ENCODE results near the gene EVL.
"Not testable (repeated sequence)": the region's sequence is repeated elsewhere in the genome, so short reads cannot be mapped to it uniquely, and the experiment has no call there.

Gene EVL

GRCh38 chr14:100176811-100177327 is 111.6 kb downstream of the EVL start:
- DNase-seq: no peak

- no peak for DNase-seq
Observed at GRCh38 chr14:100178691-100179090, 113.5 kb downstream of the EVL start.

GRCh38 chr14:100180671-100181070 is 115.4 kb downstream of the EVL start:
- not testable (repeated sequence) for DNase-seq

- DNase-seq: not testable (repeated sequence)
Observed at GRCh38 chr14:100181876-100182551, 116.8 kb downstream of the EVL start.

GRCh38 chr14:100187247-100187833 is 122.1 kb downstream of the EVL start:
- DNase-seq: no peak

GRCh38 chr14:100188392-100189030 is 123.3 kb downstream of the EVL start:
- no peak for DNase-seq

- DNase-seq: no peak
Observed at GRCh38 chr14:100190126-100190525, 124.9 kb downstream of the EVL start.

- DNase-seq: no peak
Observed at GRCh38 chr14:100191584-100192249, 126.5 kb downstream of the EVL start.

- no peak for DNase-seq
Observed at GRCh38 chr14:100192250-100192671, 127.0 kb downstream of the EVL start.

- peak; percentile 95 for DNase-seq
Observed at GRCh38 chr14:100192672-100193416, 127.6 kb downstream of the EVL start.
